Stimulated activated CD4-positive, alpha-beta T cell treated with anti-CD3 and anti-CD28 coated beads, TNF-alpha, amount 100 ng/mL, for 48 hours (primary cell): ENCODE results near the gene KLHL36.
A peak's percentile ranks its signal among the peaks of the same experiment; 100 is the strongest.

Experiments
- DNase-seq, 3 donors: peaks; one replicate each; pipeline ENCODE4 v3.0.0-alpha.2; 2020; ENCODE audit warnings: low read depth in 3 of 3

The KLHL36 gene

DNA sequence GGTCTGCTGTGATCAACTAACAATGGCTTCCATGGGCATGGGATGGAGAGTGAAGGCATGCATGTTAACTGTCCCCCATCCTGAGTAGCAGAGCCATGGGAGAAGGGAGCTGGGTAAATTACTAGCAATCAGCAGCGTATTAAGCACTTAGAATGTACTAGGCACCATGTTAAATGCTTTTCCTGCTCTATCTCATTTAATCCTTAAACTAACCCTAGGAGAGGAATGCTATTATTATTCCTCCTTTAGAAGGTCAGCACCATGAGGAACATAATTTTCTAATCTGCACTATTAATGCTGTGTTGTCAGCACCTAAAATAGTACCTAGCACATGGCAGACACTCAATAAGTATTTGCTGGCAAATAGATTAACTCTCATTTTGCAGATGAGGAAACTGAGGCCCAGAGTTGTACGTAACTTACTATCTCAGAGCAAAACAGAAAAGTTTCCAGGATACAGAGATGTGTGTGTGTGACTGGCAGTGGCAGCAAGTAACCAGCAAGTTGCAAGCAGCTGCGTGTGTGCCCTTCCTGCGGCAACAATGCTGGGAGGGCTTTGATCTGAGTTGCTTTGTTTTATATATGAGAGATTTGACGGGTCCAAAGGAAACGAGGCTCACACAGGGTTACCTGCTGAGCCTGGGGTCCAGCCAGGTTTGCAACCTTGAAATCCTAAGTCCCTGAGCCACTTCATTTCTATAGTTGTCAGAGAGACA, 6.5 kb upstream of the KLHL36 start:
- DNase-seq: no peak

DNA sequence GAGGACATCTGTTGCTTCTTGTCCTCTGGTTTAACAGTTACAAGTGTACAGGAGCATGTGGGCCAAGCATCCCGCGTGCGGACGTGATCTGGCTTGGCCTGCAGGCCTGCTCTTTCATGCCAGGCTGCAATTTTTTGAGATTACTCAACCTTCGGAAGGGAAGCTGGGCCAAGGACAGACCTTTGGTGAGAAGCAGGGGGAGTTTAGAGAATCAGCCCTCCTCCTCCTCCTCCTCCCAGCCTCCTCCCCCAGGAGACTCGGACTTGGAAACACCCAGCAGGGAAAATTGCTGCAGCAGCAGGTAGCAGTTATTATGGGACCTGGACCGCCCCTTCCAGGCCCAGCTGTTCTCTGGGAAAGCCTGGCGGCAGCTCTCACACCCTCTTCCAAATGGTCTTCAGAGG, 5.1 kb upstream of the KLHL36 start:
- no peak for DNase-seq

- no peak for DNase-seq
These were observed 4.6 kb upstream of the KLHL36 start for GRCh38 chr16:84643674-84644073.

- peak in 2 of 3 donors; percentile 15 to 31 for DNase-seq
These were observed 542 bp downstream of the KLHL36 start for GRCh38 chr16:84648595-84649510.

- DNase-seq: no peak
These were observed 1.2 kb downstream of the KLHL36 start for GRCh38 chr16:84649511-84649861.

GRCh38 chr16:84650062-84650991, 2.0 kb downstream of the KLHL36 start:
- DNase-seq: no peak

- no peak for DNase-seq
These were observed 4.3 kb downstream of the KLHL36 start for GRCh38 chr16:84652566-84652965.

GRCh38 chr16:84654238-84654637, 5.9 kb downstream of the KLHL36 start:
- DNase-seq: no peak

- no peak for DNase-seq
These were observed 6.7 kb downstream of the KLHL36 start for GRCh38 chr16:84654998-84655397.

- no peak for DNase-seq
These were observed 8.3 kb downstream of the KLHL36 start for GRCh38 chr16:84656649-84657048.

DNA sequence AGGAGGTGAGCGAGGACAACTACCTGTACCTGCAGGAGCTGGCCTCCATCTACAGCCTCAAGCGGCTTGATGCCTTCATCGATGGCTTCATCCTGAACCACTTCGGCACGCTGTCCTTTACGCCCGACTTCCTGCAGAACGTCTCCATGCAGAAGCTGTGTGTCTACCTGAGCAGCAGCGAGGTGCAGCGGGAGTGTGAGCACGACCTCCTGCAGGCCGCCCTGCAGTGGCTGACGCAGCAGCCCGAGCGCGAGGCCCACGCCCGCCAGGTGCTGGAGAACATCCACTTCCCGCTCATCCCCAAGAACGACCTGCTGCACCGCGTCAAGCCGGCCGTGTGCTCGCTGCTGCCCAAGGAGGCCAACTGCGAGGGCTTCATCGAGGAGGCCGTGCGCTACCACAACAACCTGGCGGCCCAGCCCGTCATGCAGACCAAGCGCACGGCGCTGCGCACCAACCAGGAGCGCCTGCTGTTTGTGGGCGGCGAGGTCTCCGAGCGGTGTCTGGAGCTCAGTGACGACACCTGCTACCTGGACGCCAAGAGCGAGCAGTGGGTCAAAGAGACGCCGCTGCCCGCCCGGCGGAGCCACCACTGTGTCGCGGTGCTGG, 9.0 kb downstream of the KLHL36 start:
- DNase-seq: no peak

GRCh38 chr16:84658690-84659089, 10.4 kb downstream of the KLHL36 start:
- no peak for DNase-seq

DNA sequence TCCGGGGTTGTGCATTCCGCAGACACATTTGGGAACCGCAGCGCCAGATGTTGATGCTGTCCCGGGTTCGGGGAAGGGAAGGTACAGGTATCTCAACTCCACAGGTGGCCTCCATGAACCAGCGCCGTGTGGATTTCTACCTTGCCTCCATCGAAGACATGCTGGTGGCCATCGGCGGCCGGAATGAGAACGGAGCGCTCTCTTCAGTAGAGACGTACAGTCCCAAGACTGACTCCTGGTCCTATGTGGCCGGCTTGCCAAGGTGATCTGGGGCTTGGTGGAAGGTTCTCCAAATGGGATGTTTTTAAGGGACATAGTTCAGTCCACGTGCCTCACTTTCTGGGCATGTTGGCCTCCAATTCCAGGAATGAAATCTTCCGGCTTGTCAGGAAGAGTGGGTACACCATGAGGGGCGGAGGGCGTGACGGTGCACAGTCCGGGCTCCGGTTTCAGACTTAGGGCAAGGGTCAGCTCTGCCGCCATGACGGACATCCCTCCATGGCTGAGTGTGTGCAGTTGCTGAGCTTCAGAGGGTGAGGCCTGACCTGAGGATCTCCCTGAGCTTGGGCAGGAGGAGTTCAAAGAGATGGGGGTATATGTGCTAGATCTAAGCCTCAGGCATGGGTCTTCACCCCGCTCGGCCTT, 11.5 kb downstream of the KLHL36 start:
- no peak for DNase-seq

DNA sequence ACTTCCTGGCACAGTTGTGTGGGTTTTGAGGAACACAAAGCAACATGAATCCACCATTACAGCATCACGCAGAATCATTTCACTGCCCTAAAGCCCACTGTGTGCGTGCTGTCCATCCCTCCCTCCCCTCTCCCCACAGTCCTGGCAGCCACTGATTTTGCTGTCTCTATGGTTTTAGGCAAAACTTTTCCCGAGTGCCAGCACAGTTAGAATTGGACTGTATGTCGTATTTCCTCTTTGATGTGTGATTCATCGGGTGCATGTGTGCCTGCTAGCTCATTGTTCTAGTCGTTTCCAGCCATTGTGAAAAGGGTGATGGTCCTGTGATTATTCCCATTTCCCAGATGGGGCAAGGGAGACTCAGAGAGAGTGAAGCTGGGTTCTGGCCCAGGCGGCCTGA, 12.7 kb downstream of the KLHL36 start:
- no peak for DNase-seq

DNA sequence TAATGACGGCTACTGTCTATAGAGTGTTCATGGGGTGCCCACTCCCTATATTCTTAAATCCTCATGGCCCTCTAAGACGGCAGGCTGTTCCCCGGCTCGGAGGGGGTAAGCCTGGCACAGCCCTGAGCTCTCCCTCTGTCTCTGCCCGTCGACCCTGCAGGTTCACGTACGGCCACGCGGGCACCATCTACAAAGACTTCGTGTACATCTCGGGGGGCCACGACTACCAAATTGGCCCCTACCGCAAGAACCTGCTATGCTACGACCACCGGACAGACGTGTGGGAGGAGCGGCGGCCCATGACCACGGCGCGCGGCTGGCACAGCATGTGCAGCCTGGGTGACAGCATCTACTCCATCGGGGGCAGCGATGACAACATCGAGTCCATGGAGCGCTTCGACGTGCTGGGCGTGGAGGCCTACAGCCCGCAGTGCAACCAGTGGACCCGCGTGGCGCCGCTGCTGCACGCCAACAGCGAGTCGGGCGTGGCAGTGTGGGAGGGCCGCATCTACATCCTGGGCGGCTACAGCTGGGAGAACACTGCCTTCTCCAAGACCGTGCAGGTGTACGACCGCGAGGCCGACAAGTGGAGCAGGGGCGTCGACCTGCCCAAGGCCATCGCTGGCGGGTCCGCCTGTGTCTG, 13.2 kb downstream of the KLHL36 start:
- DNase-seq: no peak

DNA sequence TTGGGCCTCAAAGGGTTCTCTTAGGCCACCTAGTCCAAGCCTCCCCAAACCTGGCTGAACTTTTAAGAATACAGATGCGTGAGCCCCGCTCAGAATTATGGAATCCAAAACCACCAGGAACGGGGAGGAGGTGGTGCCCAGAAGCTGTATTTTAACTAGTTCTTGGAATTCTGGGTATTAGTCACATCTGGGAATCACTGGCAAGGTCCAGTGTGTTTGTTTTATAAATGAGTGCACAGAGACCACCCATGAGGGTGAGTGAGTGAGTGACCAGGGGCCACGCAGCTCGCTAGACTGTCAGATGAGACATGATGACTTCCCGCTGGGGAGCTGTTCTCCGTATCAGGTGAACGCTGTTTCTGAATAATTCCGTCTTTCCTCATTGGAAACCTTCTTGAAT, 14.2 kb downstream of the KLHL36 start:
- no peak for DNase-seq

DNA sequence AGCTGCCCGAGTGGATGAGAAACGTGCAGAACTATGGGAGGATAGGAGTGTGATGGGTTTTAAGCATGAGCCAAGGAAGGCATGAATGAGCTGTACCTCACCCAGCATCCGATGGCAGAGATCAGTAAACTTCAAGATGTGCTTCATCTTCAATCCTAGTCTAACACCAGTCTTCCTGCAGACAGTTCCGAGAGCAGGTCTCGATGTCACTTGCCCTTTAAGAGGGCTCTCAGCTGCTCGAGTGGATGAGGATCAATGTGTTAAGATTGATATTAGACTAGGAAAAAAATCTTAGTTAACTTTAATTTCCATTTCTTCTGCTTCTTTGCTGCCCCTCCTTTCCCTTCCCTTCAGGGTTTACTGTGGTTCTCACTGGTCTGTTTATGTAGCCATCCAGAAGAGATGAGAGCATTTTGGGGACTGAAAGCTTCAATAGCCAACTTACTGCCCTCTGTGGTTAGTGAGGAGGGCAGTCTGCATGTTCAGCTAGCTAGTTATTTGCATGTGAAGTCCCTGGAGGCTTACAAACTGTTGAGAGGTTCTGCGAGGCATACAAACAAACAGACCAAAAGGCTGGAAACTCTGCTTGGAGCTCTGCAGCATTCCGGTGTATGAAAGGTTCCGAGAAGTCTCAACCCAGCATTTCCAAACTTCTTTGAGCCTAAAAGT, 15.3 kb downstream of the KLHL36 start:
- no peak for DNase-seq

- DNase-seq: no peak
These were observed 17.0 kb downstream of the KLHL36 start for GRCh38 chr16:84665359-84665758.

GRCh38 chr16:84665843-84666242, 17.5 kb downstream of the KLHL36 start:
- no peak for DNase-seq
